Head of caudate nucleus (tissue), 42 donors: ENCODE data around the gene GRID1.

Experiments used
- DNase-seq, 42 donors: peaks; one replicate each; pipeline versions ENCODE4 v3.0.0 to v3.0.0-alpha.2; 2020 to 2021; ENCODE audit warnings: mixed read lengths in 7 of 42
- intact Hi-C: fragments of 100-400 bp; cut with DNase I; formaldehyde crosslinking; loops from one replicate; pipeline ENCODE4 v1.15.0; 2022

Gene GRID1

DNA sequence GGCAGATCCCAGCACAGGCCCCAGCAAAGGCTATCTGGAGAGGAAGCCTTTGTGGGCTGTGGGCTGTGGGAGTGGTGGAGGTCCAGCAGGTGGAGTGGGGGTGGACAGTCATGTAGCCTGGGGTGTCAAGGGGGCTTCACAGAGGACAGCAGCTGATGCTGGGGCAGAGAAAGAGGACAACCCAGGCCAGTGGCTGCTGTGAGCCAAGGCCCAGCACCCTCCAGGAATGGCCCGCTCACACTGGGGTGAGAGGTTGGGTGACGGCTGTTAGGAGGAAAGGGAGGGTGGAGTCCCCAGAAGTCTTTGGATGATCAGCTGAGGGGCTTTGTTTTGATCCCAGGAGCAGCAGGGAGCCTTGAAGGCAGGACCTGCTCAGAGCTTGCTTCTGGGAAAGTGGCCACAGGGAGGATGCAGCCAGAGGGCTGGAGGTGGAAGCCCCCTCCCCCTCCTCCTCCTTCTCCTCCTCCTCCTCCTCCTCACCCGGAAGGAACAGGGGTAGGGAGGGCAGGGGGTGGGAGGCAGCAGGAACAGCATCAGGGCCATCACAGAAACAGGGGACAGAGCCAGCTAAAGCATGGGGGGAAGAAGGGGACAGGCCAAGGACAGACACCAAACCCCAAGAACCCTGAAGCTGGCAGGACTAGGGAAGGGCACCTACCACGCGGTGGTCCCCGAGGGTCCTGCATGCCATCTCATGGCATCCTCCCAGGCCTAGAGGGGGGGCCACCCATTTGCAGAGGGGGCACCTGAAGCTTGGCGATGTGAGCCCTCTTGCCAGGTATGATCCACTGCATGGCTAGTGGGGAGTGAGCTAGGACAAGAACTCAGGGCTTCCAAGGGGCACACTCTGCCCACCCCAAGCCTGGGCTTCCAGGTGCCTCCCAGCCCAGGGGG lies 144.9 kb downstream of the GRID1 start:
- intact Hi-C loops = no loop called here
- DNase-seq = no peak

DNA sequence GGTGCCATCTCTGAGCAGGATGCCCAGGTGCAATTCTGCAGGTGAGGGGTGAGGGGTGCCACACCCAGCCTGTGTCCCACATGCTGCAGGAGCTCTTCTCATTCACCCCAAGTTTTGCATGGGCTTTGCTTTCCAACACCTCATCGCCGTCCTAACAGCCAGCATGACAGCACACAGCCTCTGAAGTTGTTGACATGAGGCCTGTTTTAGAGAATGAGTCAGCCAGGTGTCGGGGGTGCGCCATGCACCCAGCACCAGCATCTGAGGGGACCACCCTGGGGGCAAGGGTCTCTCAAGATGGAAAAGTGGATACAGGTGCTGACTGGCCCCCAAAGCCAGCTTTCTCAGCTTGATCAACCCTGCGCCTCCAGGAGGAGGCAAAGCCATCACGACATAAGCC lies 146.0 kb downstream of the GRID1 start:
- intact Hi-C loops = no loop called here
- no peak for DNase-seq

DNA sequence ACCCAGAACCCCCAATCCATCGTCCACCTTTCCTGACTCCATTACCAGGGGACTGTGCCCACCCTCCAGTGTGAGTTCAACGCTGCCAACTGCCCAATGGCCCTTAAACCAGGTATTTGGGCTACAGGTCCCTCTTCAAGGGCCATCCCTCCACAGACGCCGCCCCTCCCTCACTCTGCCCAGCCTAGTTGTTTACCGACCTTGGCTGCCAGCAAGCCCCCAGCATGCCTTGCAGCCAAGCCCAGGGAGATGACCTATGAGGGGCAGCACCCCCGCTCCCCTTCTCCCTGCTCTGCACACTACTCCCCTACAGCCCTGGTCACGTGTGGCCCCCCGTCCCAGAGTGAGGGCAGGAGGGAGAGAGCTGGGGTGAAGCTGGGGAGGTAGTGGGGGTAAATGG lies 147.3 kb downstream of the GRID1 start:
- intact Hi-C loops = no loop called here
- no peak for DNase-seq

DNA sequence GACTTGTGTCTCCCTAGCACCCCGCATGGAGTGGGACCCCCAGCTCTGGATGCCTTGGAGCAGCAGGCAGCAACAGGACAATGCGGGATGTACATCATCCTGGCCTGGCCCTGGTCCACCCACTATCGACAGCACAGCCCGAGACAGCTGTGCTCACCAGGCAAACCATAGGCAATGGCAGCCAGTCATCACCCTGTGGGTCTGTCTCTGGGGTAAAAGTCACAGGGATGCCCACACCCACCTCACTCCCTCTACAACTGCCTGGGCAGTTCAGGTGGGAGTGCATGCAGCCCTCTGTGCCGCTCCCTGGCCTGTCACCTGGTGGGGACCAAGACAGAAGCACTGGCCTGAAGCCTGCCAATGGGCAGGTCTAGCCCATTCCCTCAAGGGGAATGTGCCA lies 147.8 kb downstream of the GRID1 start:
- no peak for DNase-seq
- intact Hi-C loops = no loop called here

DNA sequence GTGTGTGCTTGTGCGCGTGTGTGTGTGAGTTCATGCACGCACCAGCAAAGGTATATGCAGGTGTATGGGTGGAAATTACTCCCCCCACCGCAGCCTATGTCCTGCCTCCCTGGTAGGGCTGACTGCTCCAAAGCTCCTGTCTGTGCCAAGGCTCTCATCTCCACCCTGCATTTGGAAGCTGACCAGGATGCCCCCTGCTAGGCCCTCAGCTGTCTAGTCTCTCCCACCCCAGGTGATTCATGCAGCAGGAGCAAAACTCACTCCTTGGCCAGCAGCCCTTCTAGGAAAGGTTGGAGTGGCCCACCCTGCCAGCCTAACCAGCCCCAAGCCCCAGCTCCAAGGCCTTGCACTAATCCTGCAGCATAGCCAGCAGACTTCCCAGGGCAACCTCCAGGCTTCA lies 148.4 kb downstream of the GRID1 start:
- no peak for DNase-seq
- intact Hi-C loops = no loop called here

DNA sequence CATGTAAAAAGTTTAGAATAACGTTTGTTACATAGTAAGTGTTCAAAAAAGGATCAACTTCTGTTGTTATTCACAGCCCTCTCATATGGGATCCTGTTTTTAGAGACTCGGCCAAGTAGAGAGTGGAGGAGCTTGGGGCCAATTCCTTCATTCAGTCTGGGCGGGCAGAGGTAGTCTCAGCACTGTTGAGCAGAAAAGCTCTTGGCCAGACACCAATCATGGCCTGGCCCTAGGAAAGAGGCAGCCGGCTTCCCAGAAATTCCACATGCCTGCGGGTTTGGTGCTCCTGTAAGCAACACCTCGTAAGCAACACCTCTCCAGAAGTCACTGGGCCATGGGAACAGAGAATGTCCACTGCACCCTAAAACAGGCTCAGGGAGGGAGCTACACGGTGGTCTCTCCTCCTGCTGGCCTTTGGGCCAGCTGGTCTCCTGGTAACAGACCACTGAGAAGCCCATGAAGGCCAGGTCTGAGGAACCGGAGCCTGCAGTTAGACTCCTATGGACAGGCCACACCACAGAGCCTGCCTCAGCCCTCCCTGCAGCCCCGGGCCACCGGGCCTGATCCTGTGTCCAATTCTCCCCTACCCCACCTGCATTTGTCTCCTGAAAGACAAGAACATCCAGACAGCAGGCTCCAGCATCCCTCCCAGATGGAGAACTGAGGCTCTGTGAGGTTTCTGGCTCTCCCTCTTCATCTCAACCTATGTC lies 149.1 kb downstream of the GRID1 start:
- intact Hi-C loops = no loop called here
- DNase-seq = peak in 15 of 42 donors; percentile 27 to 67 (median 45)

DNA sequence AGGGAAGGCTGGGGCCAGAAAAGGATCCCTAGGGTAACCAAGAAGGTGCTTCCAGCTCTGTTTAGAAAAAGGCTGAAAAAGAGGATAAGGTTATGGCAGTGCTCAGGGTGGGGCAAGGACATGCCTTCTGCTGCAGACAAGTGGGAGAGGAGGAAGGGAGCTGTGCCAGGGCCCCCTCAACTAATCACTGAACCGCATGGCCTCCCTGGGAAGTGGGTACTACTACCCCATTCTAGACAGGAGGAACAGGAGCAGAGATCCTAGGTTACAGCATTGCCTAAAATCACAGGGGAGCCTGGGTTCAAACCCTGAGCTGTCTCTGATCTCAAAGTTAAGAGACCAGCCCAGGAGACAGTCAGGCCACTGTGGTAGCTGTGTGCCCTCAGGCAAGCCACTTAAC lies 149.7 kb downstream of the GRID1 start:
- DNase-seq = no peak
- intact Hi-C loops = no loop called here

DNA sequence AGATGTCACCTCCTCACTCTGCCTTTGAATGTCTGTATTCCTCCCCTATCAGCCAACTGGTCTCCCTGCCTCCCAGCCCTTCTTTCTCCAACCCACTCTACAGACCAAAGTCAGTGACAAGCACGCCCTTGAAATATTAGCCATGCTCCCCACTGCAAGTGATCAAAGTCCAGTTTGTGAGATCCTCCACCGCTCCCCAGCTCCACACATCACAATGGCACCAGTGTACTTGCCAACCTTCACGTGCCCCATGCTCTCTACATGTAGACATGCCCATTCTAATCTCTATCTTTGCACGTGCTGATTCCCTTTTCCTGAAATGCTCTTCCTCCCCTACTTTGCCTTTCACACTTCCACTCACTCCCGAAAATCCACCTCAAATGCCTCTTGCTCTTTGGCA lies 150.9 kb downstream of the GRID1 start:
- DNase-seq = no peak
- intact Hi-C loops = no loop called here

DNA sequence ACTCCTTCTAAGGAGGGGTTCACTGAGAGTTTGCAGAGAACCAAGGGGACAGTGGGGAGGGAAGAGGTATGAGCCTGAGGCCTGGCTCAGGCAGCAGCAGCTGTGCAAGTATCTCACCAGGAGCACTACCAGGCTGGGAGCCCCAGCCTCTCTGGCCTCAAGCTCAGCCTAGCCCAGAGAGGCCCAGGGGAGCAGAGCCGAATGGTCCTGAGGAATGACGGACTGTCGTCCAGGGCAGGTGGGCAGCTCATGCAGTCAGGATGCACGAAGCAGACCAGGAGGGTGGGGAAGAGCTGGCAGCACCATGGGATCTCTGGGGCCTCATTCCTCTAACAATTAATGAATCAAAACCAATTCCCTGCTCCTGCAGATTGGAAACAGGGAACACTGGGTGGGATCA lies 151.5 kb downstream of the GRID1 start:
- no peak for DNase-seq
- intact Hi-C loops = no loop called here

DNA sequence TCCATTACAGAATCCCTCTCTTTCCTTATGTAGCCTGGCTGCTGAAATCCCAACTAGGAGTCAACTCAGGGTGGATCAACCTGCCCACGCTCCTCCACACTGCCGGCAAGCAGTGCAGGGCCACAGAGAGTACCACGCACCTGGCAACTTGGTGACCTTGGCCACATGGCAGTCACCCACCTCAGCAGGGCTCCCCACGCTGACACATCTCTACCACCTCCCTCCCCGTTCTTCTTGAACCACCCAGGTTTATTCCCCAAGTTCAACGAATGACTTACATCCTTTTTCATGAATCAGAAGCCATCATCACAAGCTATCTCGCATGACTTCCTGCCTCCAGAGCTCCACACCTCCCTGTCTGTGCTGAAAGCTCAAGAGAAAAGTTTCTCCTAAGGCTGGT lies 153.4 kb downstream of the GRID1 start:
- intact Hi-C loops = no loop called here
- DNase-seq = peak in 4 of 42 donors; percentile 29 to 57 (median 50)

DNA sequence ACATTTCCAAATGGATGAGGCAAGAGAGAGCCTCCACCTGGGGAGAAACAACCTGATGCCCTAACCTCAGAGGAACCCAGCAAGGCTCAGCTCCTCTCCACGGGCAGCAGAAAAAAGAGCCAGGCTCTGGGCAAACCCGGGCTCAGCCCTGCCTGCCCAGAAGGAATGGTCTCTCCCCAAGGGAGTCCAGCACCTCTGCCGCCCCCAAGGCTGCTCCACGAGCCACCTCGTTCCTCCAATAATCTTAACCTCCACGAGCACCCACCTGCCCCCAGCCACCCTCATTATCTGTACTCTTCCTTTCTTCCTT lies 154.2 kb downstream of the GRID1 start:
- intact Hi-C loops = no loop called here
- no peak for DNase-seq

DNA sequence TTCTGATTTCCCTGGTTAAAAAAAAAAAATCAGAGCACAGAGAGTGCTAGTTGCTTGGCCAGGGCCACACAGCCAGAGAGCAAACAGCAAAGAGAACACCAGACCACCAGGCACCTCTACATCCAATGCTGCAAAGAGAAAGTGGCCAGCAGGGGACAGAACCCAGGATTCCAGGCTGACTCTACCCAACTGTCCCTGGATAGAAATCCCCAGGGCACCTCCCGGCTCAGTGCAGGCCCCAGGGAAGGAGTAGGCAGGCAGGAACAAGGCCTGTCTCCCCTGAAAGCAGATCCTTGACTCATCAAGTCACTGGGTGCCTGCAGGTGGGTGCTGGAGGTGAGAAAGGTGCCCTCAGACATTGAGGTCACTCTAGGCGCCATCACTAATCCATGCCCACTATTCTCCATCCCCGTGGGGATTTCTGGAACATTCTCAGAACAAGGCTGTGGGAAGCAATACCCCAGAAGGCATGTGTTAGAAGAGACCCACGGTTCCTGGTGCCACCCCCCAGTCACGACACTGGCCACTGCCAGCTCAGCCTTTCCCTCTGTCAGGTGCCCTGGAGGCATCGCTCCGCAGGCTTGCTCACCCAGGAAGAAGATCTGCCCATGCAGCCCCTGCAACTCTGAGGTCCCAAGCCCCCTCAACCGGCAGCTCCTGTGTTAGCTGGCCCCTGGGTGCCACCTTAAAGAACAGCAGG lies 154.8 kb downstream of the GRID1 start:
- peak in 3 of 42 donors; percentile 22 to 33 (median 27) for DNase-seq
- intact Hi-C loops = no loop called here

DNA sequence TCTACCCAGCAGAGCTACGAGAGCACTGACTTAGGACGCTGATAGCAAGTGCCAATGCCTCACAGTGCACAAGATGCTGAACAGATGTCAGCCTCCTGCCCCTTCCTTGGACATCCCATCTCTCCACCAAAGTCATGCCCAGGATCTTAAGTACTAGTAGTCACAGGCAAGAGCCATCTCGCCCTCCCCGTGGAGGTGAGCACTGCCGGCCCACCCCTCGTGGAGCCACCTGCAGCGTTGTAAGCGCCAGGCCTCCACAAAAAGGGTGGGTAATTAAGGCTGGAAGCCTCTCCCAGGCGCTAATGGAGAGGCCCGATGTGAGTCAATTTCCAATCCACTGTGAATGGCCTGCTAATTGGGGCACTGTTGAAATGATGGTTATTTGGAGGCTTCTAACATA lies 156.2 kb downstream of the GRID1 start:
- DNase-seq = peak in 1 of 42 donors; percentile 28
- intact Hi-C loops = no loop called here

DNA sequence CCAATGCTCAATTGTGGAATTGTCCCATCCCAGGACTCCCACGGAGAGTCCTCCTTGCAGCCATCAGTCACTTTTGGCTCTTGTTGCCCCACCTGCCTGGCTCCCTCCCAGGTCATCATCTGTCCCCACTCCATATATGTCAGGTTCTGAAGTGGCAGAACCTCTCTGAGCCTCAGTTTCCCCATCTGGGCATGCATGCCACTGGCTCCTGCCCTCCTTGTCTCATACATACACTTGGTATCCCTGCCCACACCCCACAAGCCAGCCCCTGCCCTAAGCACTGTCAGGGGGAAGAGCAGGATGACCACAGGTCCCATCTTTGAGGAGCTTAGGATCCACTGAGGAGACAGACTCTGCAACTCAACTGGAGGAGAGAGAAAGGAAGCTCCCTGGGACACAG lies 156.9 kb downstream of the GRID1 start:
- DNase-seq = peak in 1 of 42 donors; percentile 17
- intact Hi-C loops = no loop called here

DNA sequence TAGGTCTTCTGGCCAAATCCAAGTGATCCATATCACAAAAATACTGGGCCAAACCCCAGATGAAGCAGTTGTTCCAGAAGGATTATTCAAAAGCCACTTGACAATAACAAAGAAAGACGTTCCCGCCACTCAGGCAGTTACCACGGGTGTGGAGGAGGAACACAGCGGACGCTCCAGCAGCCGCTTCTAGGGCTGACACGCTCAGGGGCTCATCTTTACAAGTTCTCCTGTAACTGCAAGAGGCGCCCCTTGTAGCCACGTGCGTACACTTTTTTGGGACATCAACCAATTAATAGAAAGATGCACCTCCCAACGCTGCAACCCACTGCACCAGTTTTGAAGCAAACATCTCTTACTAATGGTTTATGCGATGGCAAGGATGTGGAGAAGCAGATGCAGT lies 159.4 kb downstream of the GRID1 start:
- DNase-seq = peak in 11 of 42 donors; percentile 18 to 58 (median 38)
- intact Hi-C loops = no loop called here

DNA sequence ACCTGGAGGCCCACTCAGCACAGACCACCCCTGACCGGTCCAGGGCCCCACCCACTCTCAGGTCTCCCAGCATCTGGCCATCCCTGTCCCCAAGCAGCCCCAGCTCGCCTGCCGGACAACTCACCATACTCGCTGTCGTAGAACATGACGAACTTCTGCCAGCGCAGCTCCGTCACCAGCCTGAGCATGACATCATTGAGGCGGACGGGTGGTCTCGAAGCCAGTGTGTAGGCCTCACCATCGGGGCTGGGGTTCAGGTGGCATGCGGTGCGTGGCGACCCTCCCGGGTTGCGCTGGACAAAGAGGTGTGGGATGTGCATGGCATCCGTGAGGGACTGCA lies 160.4 kb downstream of the GRID1 start:
- intact Hi-C loops = no loop called here
- peak in 6 of 42 donors; percentile 9 to 37 (median 22) for DNase-seq

DNA sequence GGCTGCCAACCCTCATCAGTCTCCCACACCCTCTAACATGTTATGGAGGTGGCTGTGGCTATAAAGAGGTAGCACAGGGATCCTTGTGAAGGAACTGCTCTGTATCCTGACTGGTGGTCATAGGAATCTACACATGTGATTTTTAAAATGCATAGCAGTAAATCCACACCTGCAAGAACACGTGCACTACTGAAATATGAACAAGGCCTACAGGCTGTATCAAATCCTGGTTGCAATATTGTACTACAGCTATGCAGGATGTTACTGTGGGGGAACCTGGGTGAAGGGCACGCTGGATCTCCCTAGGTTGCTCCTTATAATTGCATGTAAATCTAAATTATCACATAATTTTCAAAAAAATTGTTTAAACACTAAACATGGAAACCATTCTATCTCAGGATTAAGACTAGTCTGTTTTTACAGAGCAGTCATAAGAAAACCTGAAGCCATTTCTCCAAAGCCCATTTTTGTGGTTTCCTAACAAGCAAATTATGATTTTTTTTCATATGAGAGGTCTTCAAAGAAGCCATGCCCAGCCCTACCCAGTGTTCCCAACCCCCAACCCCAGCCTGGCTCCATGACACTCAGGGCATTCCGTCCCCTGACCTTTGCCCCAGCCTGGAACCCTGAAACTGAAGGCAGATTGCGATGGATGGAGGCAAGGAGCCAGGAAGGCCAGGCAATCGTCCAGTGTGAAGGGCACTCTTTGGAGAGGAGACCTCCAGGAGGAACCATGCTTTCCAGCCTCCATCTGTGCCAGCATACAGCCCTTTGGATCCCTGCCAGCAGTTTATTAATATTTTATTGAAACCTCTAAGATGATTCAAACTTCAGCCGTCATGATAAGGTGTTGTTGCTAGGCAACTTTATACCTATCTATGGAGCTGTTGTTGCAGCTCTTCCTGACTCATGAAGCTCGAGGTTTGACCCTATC lies 161.0 kb downstream of the GRID1 start:
- intact Hi-C loops = no loop called here
- DNase-seq = peak in 8 of 42 donors; percentile 11 to 40 (median 24)

DNA sequence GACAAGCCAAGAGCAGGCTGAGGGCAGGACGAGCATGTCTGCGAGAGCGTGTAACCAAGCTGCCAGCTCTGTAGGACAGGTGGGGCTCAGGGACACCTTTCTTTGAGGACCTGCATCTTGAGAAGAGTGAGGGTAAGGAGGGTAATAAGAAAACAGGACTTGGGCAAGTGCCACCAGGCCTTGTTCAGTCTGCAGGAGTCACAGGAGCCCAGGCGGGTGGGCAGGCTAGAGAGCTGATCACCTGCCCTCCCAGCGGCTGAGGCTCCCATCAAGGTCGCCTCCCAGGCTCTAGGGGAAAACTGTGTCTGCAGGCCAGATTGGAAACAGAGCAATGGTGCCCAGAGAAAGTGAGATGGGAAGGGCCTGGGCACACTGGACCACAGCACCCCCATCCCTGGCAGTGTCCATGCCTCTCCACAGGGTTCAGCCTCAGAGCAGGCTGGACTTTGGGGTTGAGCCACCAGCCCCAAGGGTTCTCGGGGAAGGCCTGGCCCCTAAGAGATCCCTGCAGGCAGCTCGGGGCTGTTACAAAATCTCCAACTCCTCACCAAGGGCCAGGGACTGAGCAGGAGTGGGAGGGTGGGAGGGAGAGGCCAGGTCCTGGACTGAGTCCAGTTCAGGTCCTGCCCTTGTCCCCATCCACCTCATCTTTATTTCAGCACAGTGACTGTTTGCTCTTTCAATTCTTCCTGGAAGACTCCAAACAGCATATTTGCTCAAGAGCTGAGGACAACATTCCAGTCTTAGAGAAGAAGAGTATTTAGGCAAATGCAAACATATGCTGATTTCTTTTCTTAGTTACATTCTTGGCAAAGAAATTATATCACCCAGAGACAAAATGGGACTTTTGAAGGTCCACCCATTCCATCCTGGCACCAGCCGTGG lies 161.9 kb downstream of the GRID1 start:
- intact Hi-C loops = no loop called here
- DNase-seq = peak in 8 of 42 donors; percentile 7 to 38 (median 16)
